IMR-90 (cell line): Measurements from ENCODE around the gene C5AR2. TPM values are rescaled to one million over a fixed set of nuclear protein-coding genes. Genes with fewer than 3 reads are reported as not detected.

Experiments
- ATAC-seq: fragments of 200-7000 bp; cut with Tn5 transposase; 2 replicates; pipeline ENCODE4 v1.9.1; 2020; ENCODE audit warnings: low read depth, mild to moderate bottlenecking, moderate library complexity
- BruUV-seq: library from RNA; stranded (reverse); fragments of 400-500 nt; replicated peaks from 2 replicates; lab custom pipeline; 2021; lab: Mats Ljungman, UMichigan
- CTCF ChIA-PET: fragments of 300-600 bp; formaldehyde crosslinking; extraction: SDS; loops from one replicate; lab custom pipeline; 2021; ENCODE audit warnings: antibody characterized with exemption; lab: Yijun Ruan, JAX
- POLR2A ChIA-PET: fragments of 300-600 bp; sonication (Branson Sonifier 250); formaldehyde crosslinking; loops from one replicate; lab custom pipeline; 2022; ENCODE audit warnings: antibody characterized with exemption; ENCODE audit not compliant: unreplicated experiment; lab: Charles Lee
- DNase-seq: peaks from one replicate; pipeline ENCODE4 v3.0.0; 2013
- H2AFZ ChIP-seq: replicated peaks from 2 replicates; pipeline ENCODE3; 2013; ENCODE audit warnings: low read length, mild to moderate bottlenecking; ENCODE audit not compliant: poor library complexity
- H2AK5ac ChIP-seq: 2 replicates; pipeline ENCODE4 v1.6.1; 2013; ENCODE audit warnings: low read depth, low read length, inconsistent platforms
- H2AK9ac ChIP-seq: replicated peaks from 2 replicates; pipeline ENCODE3; 2013; ENCODE audit warnings: mild to moderate bottlenecking, low read depth, low read length, moderate library complexity; ENCODE audit not compliant: poor library complexity
- H2BK120ac ChIP-seq: 2 replicates; pipeline ENCODE4 v1.6.1; 2013; ENCODE audit warnings: low read depth, low read length, inconsistent platforms
- H2BK15ac ChIP-seq: 3 replicates; pipeline ENCODE4 v1.6.1; 2013; ENCODE audit warnings: low read depth, low read length, inconsistent platforms
- H2BK20ac ChIP-seq: 2 replicates; pipeline ENCODE4 v1.6.1; 2013; ENCODE audit warnings: low read depth, mild to moderate bottlenecking, inconsistent platforms, low read length, moderate library complexity
- H2BK5ac ChIP-seq: 2 replicates; pipeline ENCODE4 v1.6.1; 2013; ENCODE audit warnings: mild to moderate bottlenecking, low read depth, low read length, inconsistent platforms; ENCODE audit not compliant: poor library complexity, severe bottlenecking
- H3K14ac ChIP-seq: replicated peaks from 2 replicates; pipeline ENCODE4 v1.6.1; 2013; ENCODE audit warnings: low read depth, low read length, inconsistent platforms
- H3K18ac ChIP-seq: 2 replicates; pipeline ENCODE4 v1.6.1; 2013; ENCODE audit warnings: low read depth, low read length, control low read depth
- H3K23ac ChIP-seq: 2 replicates; pipeline ENCODE4 v1.6.1; 2013; ENCODE audit warnings: low read depth, low read length, inconsistent platforms
- H3K27ac ChIP-seq: 2 replicates; pipeline ENCODE4 v1.5.1; 2013; ENCODE audit warnings: mild to moderate bottlenecking, control low read depth, low read length; ENCODE audit not compliant: insufficient read depth
- H3K27me3 ChIP-seq: 2 replicates; pipeline ENCODE4 v1.6.1; 2013; ENCODE audit warnings: low read length; ENCODE audit not compliant: control insufficient read depth, insufficient read depth
- H3K36me3 ChIP-seq: 2 replicates; pipeline ENCODE4 v1.6.1; 2013; ENCODE audit warnings: low read length, mixed read lengths; ENCODE audit not compliant: control insufficient read depth, insufficient read depth
- H3K4ac ChIP-seq: 2 replicates; pipeline ENCODE4 v1.6.1; 2013; ENCODE audit warnings: low read depth, low read length, inconsistent platforms
- H3K4me1 ChIP-seq: 2 replicates; pipeline ENCODE4 v1.6.1; 2013; ENCODE audit warnings: low read length, mixed read lengths; ENCODE audit not compliant: control insufficient read depth, insufficient read depth
- H3K4me2 ChIP-seq: 2 replicates; pipeline ENCODE4 v1.6.1; 2013; ENCODE audit warnings: low read depth, mild to moderate bottlenecking, control low read depth, low read length, moderate library complexity
- H3K4me3 ChIP-seq: 2 replicates; pipeline ENCODE4 v1.5.1; 2013; ENCODE audit warnings: low read depth, mild to moderate bottlenecking, control low read depth, low read length, moderate library complexity; ENCODE audit not compliant: insufficient read depth
- H3K56ac ChIP-seq: 2 replicates; pipeline ENCODE4 v1.6.1; 2013; ENCODE audit warnings: low read length, inconsistent platforms; ENCODE audit not compliant: insufficient read depth; ENCODE audit errors: extremely low read depth
- H3K79me1 ChIP-seq, 2 experiments: 2 replicates each; pipeline ENCODE4 v1.6.1; 2013; ENCODE audit warnings: low read length in 2 of 2, inconsistent platforms in 1 of 2, low read depth in 1 of 2
- H3K9ac ChIP-seq: 2 replicates; pipeline ENCODE4 v1.6.1; 2013; ENCODE audit warnings: low read depth, low read length, control low read depth
- H3K9me1 ChIP-seq: 2 replicates; pipeline ENCODE4 v1.6.1; 2013; ENCODE audit warnings: low read length, inconsistent platforms; ENCODE audit not compliant: insufficient read depth
- H3K9me3 ChIP-seq: 2 replicates; pipeline ENCODE4 v1.6.1; 2013; ENCODE audit warnings: low read length; ENCODE audit not compliant: control insufficient read depth, insufficient read depth
- H4K20me1 ChIP-seq: 2 replicates; pipeline ENCODE4 v1.6.1; 2013; ENCODE audit warnings: low read length, inconsistent platforms; ENCODE audit not compliant: insufficient read depth
- H4K5ac ChIP-seq: 2 replicates; pipeline ENCODE4 v1.6.1; 2013; ENCODE audit warnings: mild to moderate bottlenecking, low read depth, low read length, control low read depth
- H4K8ac ChIP-seq, 2 experiments: 2 replicates each; pipeline ENCODE4 v1.6.1; 2013; ENCODE audit warnings: low read depth in 2 of 2, low read length in 2 of 2, control low read depth in 1 of 2, inconsistent platforms in 1 of 2
- H4K91ac ChIP-seq: 2 replicates; pipeline ENCODE4 v1.6.1; 2013; ENCODE audit warnings: low read depth, low read length, inconsistent platforms; ENCODE audit not compliant: insufficient read depth
- BHLHE40 ChIP-seq: fragments of 150-350 bp; IDR thresholded peaks from 2 replicates; pipeline ENCODE4 v1.6.1; 2016; ENCODE audit warnings: mild to moderate bottlenecking, low read depth, low read length
- CEBPB ChIP-seq: IDR thresholded peaks from 2 replicates; pipeline ENCODE4 v1.6.1; 2012; ENCODE audit warnings: low read depth, low read length, improper control_type of control experiment
- CHD1 ChIP-seq: IDR thresholded peaks from 2 replicates; pipeline ENCODE4 v1.6.1; 2012; ENCODE audit warnings: low read depth, low read length, improper control_type of control experiment
- FOS ChIP-seq: fragments of 150-350 bp; IDR thresholded peaks from 2 replicates; pipeline ENCODE4 v1.6.1; 2016; ENCODE audit warnings: low read depth, low read length
- MAFK ChIP-seq: IDR thresholded peaks from 2 replicates; pipeline ENCODE4 v1.6.1; 2012; ENCODE audit warnings: low read depth, low read length, improper control_type of control experiment
- MAZ ChIP-seq: IDR thresholded peaks from 2 replicates; pipeline ENCODE4 v1.6.1; 2012; ENCODE audit warnings: low read depth, mild to moderate bottlenecking, low read length, improper control_type of control experiment, moderate library complexity, borderline replicate concordance
- NFE2L2 ChIP-seq: fragments of 150-350 bp; IDR thresholded peaks from 2 replicates; pipeline ENCODE4 v1.6.1; 2016; ENCODE audit warnings: low read depth, mild to moderate bottlenecking, low read length
- RCOR1 ChIP-seq: IDR thresholded peaks from 2 replicates; pipeline ENCODE4 v1.6.1; 2012; ENCODE audit warnings: mild to moderate bottlenecking, low read length, improper control_type of control experiment; ENCODE audit not compliant: insufficient replicate concordance
- RFX5 ChIP-seq: IDR thresholded peaks from 2 replicates; pipeline ENCODE4 v1.8.0; 2012; ENCODE audit warnings: low read depth, mild to moderate bottlenecking, low read length, moderate library complexity
- SMC3 ChIP-seq: fragments of 150-350 bp; IDR thresholded peaks from 2 replicates; pipeline ENCODE4 v1.6.1; 2016; ENCODE audit warnings: low read depth, mild to moderate bottlenecking, antibody characterized with exemption, low read length, moderate library complexity
- USF2 ChIP-seq: fragments of 150-350 bp; IDR thresholded peaks from 2 replicates; pipeline ENCODE4 v1.6.1; 2017; ENCODE audit warnings: mild to moderate bottlenecking, antibody characterized with exemption, low read length, low read depth
- WGBS, 2 experiments: methylation state at CpG; one replicate each; pipeline versions ENCODE4 v1.1.5 to v1.1.7; 2013; ENCODE audit warnings: missing lambda C conversion rate in 2 of 2; ENCODE audit not compliant: insufficient read length in 1 of 2; ENCODE audit errors: extremely low coverage in 2 of 2; 5-methylcytosine and 5-hydroxymethylcytosine counted together
- dilution Hi-C: fragments of 300-500 bp; cut with HindIII; formaldehyde crosslinking; loops from one replicate; pipeline ENCODE4 v1.14.3; 2018; ENCODE audit warnings: low sequenced_read_pairs; ENCODE audit not compliant: unreplicated experiment
- in situ Hi-C: fragments of 300-500 bp; cut with MboI; formaldehyde crosslinking; loops from 3 replicates; pipeline ENCODE4 v1.14.3; 2019; ENCODE audit warnings: low sequenced_read_pairs, inconsistent platforms, mixed read lengths
- intact Hi-C: fragments of 100-400 bp; cut with micrococcal nuclease; formaldehyde crosslinking; loops from 2 replicates; pipeline ENCODE4 v1.10.0; 2022
- polyA plus RNA-seq, 3 experiments: library from polyadenylated mRNA; depleted of rRNA; stranded (reverse); fragments of >200 nt; gene quantifications; 2 replicates each; pipeline ENCODE4 v1.2.3, GENCODE V29; 2012; ENCODE audit warnings: low replicate concordance in 1 of 3
- total RNA-seq: library from RNA; depleted of rRNA; stranded (reverse); fragments of >200 nt; gene quantifications from 2 replicates; pipeline ENCODE4 v1.2.3, GENCODE V29; 2012
- TF ChIP-seq, protein P1 (sequence below): fragments of 150-350 bp; IDR thresholded peaks from 2 replicates; pipeline ENCODE4 v1.6.1; 2016; ENCODE audit warnings: low read depth, mild to moderate bottlenecking, low read length, moderate library complexity, borderline replicate concordance

Gene C5AR2
- total and polyA plus RNA-seq, 2 of the 4 experiments (the other 2 are of a cell fraction): not detected

DNA sequence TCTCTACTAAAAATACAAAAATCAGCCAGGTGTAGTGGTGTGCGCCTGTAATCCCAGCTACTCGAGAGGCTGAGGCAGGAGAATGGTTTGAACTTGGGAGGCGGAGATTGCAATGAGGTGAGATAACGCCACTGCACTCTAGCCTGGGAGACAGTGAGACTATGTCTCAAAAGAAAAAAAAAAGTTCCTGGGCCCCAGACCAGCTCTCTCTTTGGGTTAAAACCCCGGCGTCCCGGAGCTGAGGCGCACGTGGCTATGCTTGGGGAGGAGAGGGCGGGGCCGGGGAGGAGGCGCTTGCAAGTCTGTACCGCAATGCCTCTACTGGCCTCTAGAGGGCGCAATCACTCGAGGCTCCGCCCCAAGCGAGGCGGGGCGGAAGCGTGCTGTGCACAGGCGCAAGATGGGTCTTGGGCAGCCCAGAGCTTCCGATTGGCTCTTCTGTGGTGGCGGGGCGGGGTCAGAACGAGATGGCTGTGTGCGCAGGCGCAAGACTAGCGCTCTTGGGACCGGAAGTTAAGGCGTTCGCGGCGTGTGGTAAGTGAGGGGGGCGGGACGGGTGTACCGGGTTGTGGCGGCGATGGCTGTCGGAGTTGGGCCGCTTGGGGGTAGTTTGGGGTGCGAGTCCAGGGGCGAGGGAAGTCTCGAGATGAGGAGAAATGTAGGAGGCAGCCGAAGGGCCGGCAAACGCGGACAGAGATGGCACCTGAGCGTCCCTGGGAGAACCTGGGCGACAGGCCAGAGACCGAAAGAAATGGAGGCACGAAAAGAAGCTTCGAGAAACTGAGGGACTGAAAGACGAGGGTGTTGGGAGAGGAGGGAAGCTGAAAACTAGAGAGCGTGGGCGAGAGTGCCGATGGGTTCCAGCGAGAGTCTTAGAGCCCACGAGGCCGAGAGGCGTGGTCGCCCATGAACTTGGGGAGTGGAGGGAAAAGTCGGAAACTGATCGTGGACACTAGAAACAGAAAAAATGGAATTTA lies 17.1 kb downstream of the C5AR2 start, which contains the start of gene DHX34:
Gene DHX34 (plus strand): TSS at position 497 of the 977 bp plus-strand sequence. CDS start 3,716 bp downstream, outside the sequence.
- no peaks in the 10 kb centered on the region; the same call in 1 of the 2 replicates for H3K4me1 ChIP-seq
- intact Hi-C loops: loop anchor here (1.0 to 5.0 kb wide), 2 partner anchors 42 kb away; partner anchors contain the start of gene C5AR1
- peak within 1 kb of the TSS; percentile 88 for H3K23ac ChIP-seq
- peak within 1 kb of the TSS; percentile 55 to 85 for H4K8ac ChIP-seq
- WGBS, 2 experiments: 2% methylated on average over 51 of the region's 63 CpGs; no CpG with 5 or more reads in 1 of the 2 experiments
- no peaks in the 10 kb centered on the region for H4K20me1 ChIP-seq
- peak within 1 kb of the TSS; percentile 88 for H2AFZ ChIP-seq
- H3K4ac ChIP-seq: peak within 1 kb of the TSS; percentile 86
- H3K9me1 ChIP-seq: peaks cover 3% of the 10 kb centered on the region; the same call in 1 of the 2 replicates
- H3K27ac ChIP-seq: peak within 1 kb of the TSS; percentile 65
- POLR2A ChIA-PET: no interaction called here
- no peak within 1 kb of the TSS for H2BK20ac ChIP-seq
- DNase-seq (peak; percentile 99), ATAC-seq (peak; percentile 100)
- H3K4me2 ChIP-seq: peak within 1 kb of the TSS; percentile 96
- H2BK120ac ChIP-seq: peak within 1 kb of the TSS; percentile 11; the same call in 1 of the 2 replicates
- no peaks in the 10 kb centered on the region for H3K27me3 ChIP-seq
- in situ Hi-C loops: no loop called here
- H3K18ac ChIP-seq: peak within 1 kb of the TSS; percentile 36
- H2AK5ac ChIP-seq: peak within 1 kb of the TSS; percentile 83
- peak within 1 kb of the TSS; percentile 27 for H4K5ac ChIP-seq
- H3K9me3 ChIP-seq: no peaks in the 10 kb centered on the region
- H3K36me3 ChIP-seq: peaks cover 16% of the 10 kb centered on the region
- peak within 1 kb of the TSS; percentile 80 for H2AK9ac ChIP-seq
- no peak within 1 kb of the TSS for H2BK15ac ChIP-seq
- CTCF ChIA-PET: interaction anchor here (0.6 to 1.7 kb wide), 13 partner anchors 8 to 1294 kb away, joined by 3 to 8 read pairs (median 3); no protein-coding TSS in a partner anchor
- dilution Hi-C loops: no loop called here
- H3K14ac ChIP-seq: peak within 1 kb of the TSS; percentile 94
- H3K9ac ChIP-seq: peak within 1 kb of the TSS; percentile 95
- H3K4me3 ChIP-seq: peak within 1 kb of the TSS; percentile 84
- BruUV-seq: no TSS peak
- peaks cover 38 to 43% of the 10 kb centered on the region in 2 experiments for H3K79me1 ChIP-seq
- H2BK5ac ChIP-seq: peak within 1 kb of the TSS; percentile 29
- H3K56ac ChIP-seq: peak within 1 kb of the TSS; percentile 68; the same call in 1 of the 2 replicates
- peak within 1 kb of the TSS; percentile 80 for H4K91ac ChIP-seq
- TF ChIP-seq CHD1: no peak
- no peak for TF ChIP-seq RFX5
- TF ChIP-seq MAZ: peak; percentile 91
- peak; percentile 75 for TF ChIP-seq USF2
- no peak for TF ChIP-seq RCOR1
- TF ChIP-seq BHLHE40: peak; percentile 72; the same call in 1 of the 2 replicates
- TF ChIP-seq, protein P1, sequence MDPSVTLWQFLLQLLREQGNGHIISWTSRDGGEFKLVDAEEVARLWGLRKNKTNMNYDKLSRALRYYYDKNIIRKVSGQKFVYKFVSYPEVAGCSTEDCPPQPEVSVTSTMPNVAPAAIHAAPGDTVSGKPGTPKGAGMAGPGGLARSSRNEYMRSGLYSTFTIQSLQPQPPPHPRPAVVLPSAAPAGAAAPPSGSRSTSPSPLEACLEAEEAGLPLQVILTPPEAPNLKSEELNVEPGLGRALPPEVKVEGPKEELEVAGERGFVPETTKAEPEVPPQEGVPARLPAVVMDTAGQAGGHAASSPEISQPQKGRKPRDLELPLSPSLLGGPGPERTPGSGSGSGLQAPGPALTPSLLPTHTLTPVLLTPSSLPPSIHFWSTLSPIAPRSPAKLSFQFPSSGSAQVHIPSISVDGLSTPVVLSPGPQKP: no peak
- no peak for TF ChIP-seq FOS
- no peak; the same call in 1 of the 2 replicates for TF ChIP-seq SMC3
- no peak for TF ChIP-seq MAFK
- TF ChIP-seq CEBPB: peak; percentile 4; the same call in 1 of the 2 replicates
- no peak for TF ChIP-seq NFE2L2
